HepG2 (cell line): ENCODE data around the gene PPP4C. TPM values are rescaled to one million over a fixed set of nuclear protein-coding genes. Genes with fewer than 3 reads are reported as not detected.
A peak's percentile ranks its signal among the peaks of the same experiment; 100 is the strongest.

Source experiments
- ATAC-seq: fragments of 200-7000 bp; cut with Tn5 transposase; 3 replicates; pipeline ENCODE4 v1.9.1; 2020; ENCODE audit warnings: mild to moderate bottlenecking, moderate library complexity
- BruUV-seq: library from RNA; stranded (reverse); fragments of 400-500 nt; replicated peaks from 2 replicates; lab custom pipeline; 2021; lab: Mats Ljungman, UMichigan
- CTCF ChIA-PET: fragments of 300-600 bp; formaldehyde crosslinking; extraction: SDS; loops from one replicate; lab custom pipeline; 2021; ENCODE audit warnings: low total read pairs, inconsistent platforms, low intra/inter-chr PET ratio; lab: Yijun Ruan, JAX
- POLR2A ChIA-PET: fragments of 350-600 bp; sonication (Branson Sonifier 250); formaldehyde crosslinking; loops from one replicate; lab custom pipeline; 2020; ENCODE audit warnings: antibody characterized with exemption, inconsistent platforms; lab: Yijun Ruan, JAX
- DNase-seq: peaks from one replicate; pipeline ENCODE4 v3.0.0-alpha.2; 2015; ENCODE audit warnings: low spot score
- FAIRE-seq: peaks from 3 replicates; lab custom pipeline; 2011; peaks lifted over from hg19 to GRCh38; lab: Jason Lieb, UNC
- H2AFZ ChIP-seq: one replicate; pipeline ENCODE4 v1.6.1; 2011; ENCODE audit warnings: low read length, inconsistent platforms
- H3K27ac ChIP-seq: fragments of 300-600 bp; 3 replicates; pipeline ENCODE4 v1.8.0; 2011; ENCODE audit warnings: mixed run types, mild to moderate bottlenecking, mixed read lengths, low read length, inconsistent platforms; ENCODE audit not compliant: insufficient read depth; ENCODE audit errors: extremely low read length
- H3K27me3 ChIP-seq, 2 experiments: fragments of 200-600 bp in 1 of 2; 2 replicates in 1 of 2; 3 replicates in 1 of 2; pipeline versions ENCODE4 v1.6.0 to v1.8.0; 2011; ENCODE audit warnings: low read length in 2 of 2, mild to moderate bottlenecking in 2 of 2, moderate library complexity in 2 of 2, inconsistent platforms in 1 of 2; ENCODE audit not compliant: insufficient read depth in 2 of 2, control insufficient read depth in 1 of 2
- H3K36me3 ChIP-seq, 2 experiments: fragments of 200-600 bp in 1 of 2; replicated peaks in 1 of 2; 2 replicates in 1 of 2; 3 replicates in 1 of 2; pipeline versions ENCODE4 v1.5.1 to v1.8.0; 2011; ENCODE audit warnings: low read length in 2 of 2, inconsistent platforms in 1 of 2; ENCODE audit not compliant: insufficient read depth in 2 of 2, control insufficient read depth in 1 of 2
- H3K4me1 ChIP-seq: 2 replicates; pipeline ENCODE4 v1.5.1; 2012; ENCODE audit warnings: low read length, inconsistent platforms; ENCODE audit not compliant: insufficient read depth
- H3K4me2 ChIP-seq: 2 replicates; pipeline ENCODE4 v1.6.0; 2011; ENCODE audit warnings: low read depth, low read length, inconsistent platforms
- H3K4me3 ChIP-seq, 3 experiments: fragments of 200-600 bp in 1 of 3; sonication (generic), shearing (Covaris generic) in 1 of 3; replicated peaks in 1 of 3; 2 replicates each; pipeline ENCODE4 v1.5.1; 2011 to 2016; ENCODE audit warnings: low read length in 3 of 3, inconsistent platforms in 2 of 3, low read depth in 2 of 3, mild to moderate bottlenecking in 2 of 3, control low read depth in 1 of 3, mixed read lengths in 1 of 3; ENCODE audit not compliant: insufficient read depth in 1 of 3
- H3K79me2 ChIP-seq: one replicate; pipeline ENCODE4 v1.6.1; 2011; ENCODE audit warnings: low read length, inconsistent platforms; ENCODE audit not compliant: insufficient read depth
- H3K9ac ChIP-seq: 2 replicates; pipeline ENCODE4 v1.6.0; 2011; ENCODE audit warnings: mild to moderate bottlenecking, low read depth, low read length, inconsistent platforms; ENCODE audit not compliant: insufficient read depth
- H3K9me3 ChIP-seq: 2 replicates; pipeline ENCODE4 v1.5.1; 2012; ENCODE audit warnings: mild to moderate bottlenecking, low read length
- H4K20me1 ChIP-seq: 2 replicates; pipeline ENCODE4 v1.6.0; 2011; ENCODE audit warnings: inconsistent platforms, mild to moderate bottlenecking, low read length, moderate library complexity; ENCODE audit not compliant: insufficient read depth
- EED ChIP-seq: sonication (generic); formaldehyde crosslinking; IDR thresholded peaks from 2 replicates; pipeline ENCODE4 v1.5.0; 2020; ENCODE audit warnings: mild to moderate bottlenecking, missing genetic modification reagents
- HIC2 ChIP-seq: sonication (generic); formaldehyde crosslinking; IDR thresholded peaks from 2 replicates; pipeline ENCODE4 v1.9.0; 2022; ENCODE audit warnings: low read depth, missing genetic modification reagents
- HNRNPL ChIP-seq: fragments of 200-400 bp; formaldehyde crosslinking; IDR thresholded peaks from 2 replicates; pipeline ENCODE4 v1.6.1; 2017; ENCODE audit warnings: mild to moderate bottlenecking, low read depth, low read length
- MEIS1 ChIP-seq: sonication (generic); formaldehyde crosslinking; IDR thresholded peaks from 2 replicates; pipeline ENCODE4 v1.9.0; 2021; ENCODE audit warnings: mild to moderate bottlenecking, missing genetic modification reagents, moderate library complexity, borderline replicate concordance
- PITX1 ChIP-seq: sonication (generic); formaldehyde crosslinking; IDR thresholded peaks from 2 replicates; pipeline ENCODE4 v1.5.1; 2020; ENCODE audit warnings: mild to moderate bottlenecking, missing genetic modification reagents
- RBM22 ChIP-seq: fragments of 200-400 bp; formaldehyde crosslinking; optimal IDR thresholded peaks from 2 replicates; pipeline ENCODE3; 2017; ENCODE audit warnings: mild to moderate bottlenecking, low read length, moderate library complexity
- RXRA ChIP-seq: sonication (generic); formaldehyde crosslinking; IDR thresholded peaks from 2 replicates; pipeline ENCODE4 v1.5.1; 2020; ENCODE audit warnings: missing genetic modification reagents
- SATB2 ChIP-seq: sonication (generic); formaldehyde crosslinking; IDR thresholded peaks from 2 replicates; pipeline ENCODE4 v1.5.0; 2020; ENCODE audit warnings: missing genetic modification reagents
- SIN3A ChIP-seq: IDR thresholded peaks from 2 replicates; pipeline ENCODE4 v1.6.1; 2011; ENCODE audit warnings: low read depth, mild to moderate bottlenecking, control low read depth, low read length, borderline replicate concordance
- TBX3 ChIP-seq: fragments of 450-650 bp; IDR thresholded peaks from 2 replicates; pipeline ENCODE4 v1.6.1; 2017; ENCODE audit warnings: antibody characterized with exemption, mild to moderate bottlenecking, inconsistent platforms, borderline replicate concordance
- YEATS2 ChIP-seq: sonication (generic); formaldehyde crosslinking; IDR thresholded peaks from 2 replicates; pipeline ENCODE4 v1.4.0; 2020; ENCODE audit warnings: missing genetic modification reagents, borderline replicate concordance
- ZNF543 ChIP-seq: sonication (generic); formaldehyde crosslinking; IDR thresholded peaks from 2 replicates; pipeline ENCODE4 v1.4.0; 2020; ENCODE audit warnings: mild to moderate bottlenecking, missing genetic modification reagents
- ZNF660 ChIP-seq: sonication (generic); formaldehyde crosslinking; IDR thresholded peaks from 2 replicates; pipeline ENCODE4 v1.5.1; 2020; ENCODE audit warnings: mild to moderate bottlenecking, low read depth, missing genetic modification reagents, borderline replicate concordance
- WGBS: methylation state at CpG from one replicate; pipeline ENCODE4 v1.1.6; 2017; ENCODE audit warnings: low lambda C conversion rate; 5-methylcytosine and 5-hydroxymethylcytosine counted together
- in situ Hi-C: cut with HindIII; loops from 2 replicates; pipeline ENCODE4 v1.10.0; 2017; ENCODE audit warnings: low pct_unique_long_range_greater_than_20kb; ENCODE audit not compliant: extremely low pct_ligation_motif_present
- intact Hi-C: fragments of 100-400 bp; cut with micrococcal nuclease; formaldehyde crosslinking; loops from one replicate; pipeline ENCODE4 v1.10.0; 2022; ENCODE audit not compliant: unreplicated experiment
- polyA plus RNA-seq, 8 experiments: library from polyadenylated mRNA; depleted of rRNA in 3 of 8; stranded (reverse) in 7 of 8; unstranded in 1 of 8; fragments of >200 nt; fragmentation: Illumina TruSeq in 4 of 8; extraction: Trizol in 4 of 8; gene quantifications; 2 replicates each; pipeline versions ENCODE4 v1.2.1 to v1.2.3, GENCODE V29; 2011 to 2016; ENCODE audit warnings: low read depth in 4 of 8, missing spikeins in 1 of 8, mixed read lengths in 1 of 8; ENCODE audit not compliant: insufficient read depth in 1 of 8
- total RNA-seq, 5 experiments: library from RNA; depleted of rRNA; stranded (reverse); fragments of >200 nt; fragmentation: Illumina TruSeq; extraction: Trizol; gene quantifications; 2 replicates each; pipeline ENCODE4 v1.2.3, GENCODE V29; 2016; ENCODE audit warnings: low read depth in 1 of 5
- TF ChIP-seq, protein P1 (sequence below): sonication (generic); formaldehyde crosslinking; IDR thresholded peaks from 2 replicates; pipeline ENCODE4 v1.8.0; 2022; ENCODE audit warnings: low read depth, missing genetic modification reagents
- TF ChIP-seq, protein P2 (sequence below): sonication (generic); formaldehyde crosslinking; IDR thresholded peaks from 2 replicates; pipeline ENCODE4 v1.4.0; 2020; ENCODE audit warnings: missing genetic modification reagents
- TF ChIP-seq, protein P3 (sequence below): sonication (generic); formaldehyde crosslinking; IDR thresholded peaks from 2 replicates; pipeline ENCODE4 v1.4.0; 2020; ENCODE audit warnings: missing genetic modification reagents; ENCODE audit errors: not compliant biosample characterization

PPP4C gene
- total and polyA plus RNA-seq, 2 of the 13 experiments (the other 11 are each of a cell fraction or from before 2014, with no cell fraction given) = 176 to 220 TPM

DNA sequence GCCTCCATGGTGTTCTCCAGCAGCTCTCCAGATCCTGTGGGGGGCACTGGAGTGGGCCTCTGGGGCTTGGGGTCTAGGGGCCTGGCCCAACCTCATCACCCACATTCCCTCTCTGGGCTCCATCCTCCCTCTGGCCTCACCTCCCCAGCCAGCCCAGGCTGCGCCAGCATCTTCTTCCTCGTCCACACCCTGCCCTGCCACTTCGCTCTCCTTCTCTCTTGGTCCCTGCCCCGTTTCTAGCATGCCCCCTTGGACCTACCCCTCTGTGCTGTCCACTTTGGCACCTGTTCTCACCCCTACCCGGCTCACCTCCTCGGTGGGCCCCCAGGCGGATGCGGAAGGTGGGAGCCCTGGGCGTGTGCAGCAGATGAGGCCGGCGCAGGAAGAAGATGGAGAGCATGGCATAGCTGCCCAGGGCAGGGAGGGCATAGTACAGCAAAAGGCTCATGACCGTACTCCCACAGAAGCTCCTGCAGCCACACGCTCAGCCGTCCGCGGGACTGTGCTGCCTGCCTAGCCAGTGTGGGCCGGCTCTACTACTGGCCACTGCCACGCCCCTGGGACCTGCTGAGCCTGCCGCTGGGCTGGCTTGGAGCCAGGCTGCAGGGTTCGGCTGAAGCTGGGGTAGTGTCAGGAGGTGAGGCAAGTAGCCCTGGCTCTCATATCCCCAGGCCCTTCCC lies 37.4 kb downstream of the PPP4C start, which contains the start of gene GDPD3:
Gene GDPD3 (minus strand): TSS at position 507 of the 680 bp plus-strand sequence. CDS start 59 bp downstream, at position 448.
- Histone ChIP-seq H3K36me3 (peaks cover 9 to 16% of the 10 kb centered on the region in 2 experiments; a peak in 3 of 5 replicates), H3K27ac (peak within 1 kb of the TSS; percentile 70), H3K79me2 (no peaks in the 10 kb centered on the region), H3K9ac (peak within 1 kb of the TSS; percentile 59), H3K4me3 (peak within 1 kb of the TSS; percentile 23 to 65 (median 27)), H2AFZ (peak within 1 kb of the TSS; percentile 35), H3K9me3 (no peaks in the 10 kb centered on the region), H3K4me2 (peak within 1 kb of the TSS; percentile 87), H3K4me1 (peaks cover 30% of the 10 kb centered on the region), H3K27me3 (no peaks in the 10 kb centered on the region), H4K20me1 (no peaks in the 10 kb centered on the region)
- FAIRE-seq (no peak), ATAC-seq (peak; percentile 48), DNase-seq (peak; percentile 39)
- in situ Hi-C loops (no loop called here), intact Hi-C loops (no loop called here)
- BruUV-seq = no TSS peak
- CTCF ChIA-PET = interaction anchor here (1.1 to 2.4 kb wide), 4 partner anchors 21 to 73 kb away, joined by 3 to 19 read pairs (median 4); partner anchors contain the start of genes CORO1A and TBX6
- POLR2A ChIA-PET = interaction anchor here (0.9 to 3.4 kb wide), 10 partner anchors 8 to 222 kb away, joined by 3 to 42 read pairs (median 9); partner anchors contain the start of genes ALDOA, CORO1A, MAPK3 and TBX6
- WGBS = 69% methylated on average over 18 of the region's 20 CpGs
- TF ChIP-seq ZNF660 (CRISPR knock-in tag) = no peak
- 0 out of 2 replicates have a peak, but pooled peaks have one; percentile 45 for TF ChIP-seq HNRNPL
- TF ChIP-seq SATB2 (CRISPR knock-in tag) = no peak
- TF ChIP-seq RXRA = peak; percentile 9; the same call in 1 of the 2 replicates
- TF ChIP-seq YEATS2 (CRISPR knock-in tag) = no peak
- TF ChIP-seq SIN3A = peak; percentile 34; the same call in 1 of the 2 replicates
- 0 out of 2 replicates have a peak, but pooled peaks have one; percentile 47 for TF ChIP-seq EED (CRISPR knock-in tag)
- TF ChIP-seq, protein P1, sequence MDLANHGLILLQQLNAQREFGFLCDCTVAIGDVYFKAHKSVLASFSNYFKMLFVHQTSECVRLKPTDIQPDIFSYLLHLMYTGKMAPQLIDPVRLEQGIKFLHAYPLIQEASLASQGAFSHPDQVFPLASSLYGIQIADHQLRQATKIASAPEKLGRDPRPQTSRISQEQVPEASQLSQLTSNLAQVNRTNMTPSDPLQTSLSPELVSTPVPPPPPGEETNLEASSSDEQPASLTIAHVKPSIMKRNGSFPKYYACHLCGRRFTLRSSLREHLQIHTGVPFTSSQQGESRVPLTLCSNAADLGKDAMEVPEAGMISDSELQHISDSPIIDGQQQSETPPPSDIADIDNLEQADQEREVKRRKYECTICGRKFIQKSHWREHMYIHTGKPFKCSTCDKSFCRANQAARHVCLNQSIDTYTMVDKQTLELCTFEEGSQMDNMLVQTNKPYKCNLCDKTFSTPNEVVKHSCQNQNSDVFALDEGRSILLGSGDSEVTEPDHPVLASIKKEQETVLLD (CRISPR knock-in tag) = no peak
- TF ChIP-seq ZNF543 = no peak
- TF ChIP-seq, protein P2, sequence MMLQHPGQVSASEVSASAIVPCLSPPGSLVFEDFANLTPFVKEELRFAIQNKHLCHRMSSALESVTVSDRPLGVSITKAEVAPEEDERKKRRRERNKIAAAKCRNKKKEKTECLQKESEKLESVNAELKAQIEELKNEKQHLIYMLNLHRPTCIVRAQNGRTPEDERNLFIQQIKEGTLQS (CRISPR knock-in tag) = no peak
- TF ChIP-seq RBM22 = no peak
- no peak for TF ChIP-seq MEIS1
- TF ChIP-seq PITX1 = no peak
- TF ChIP-seq, protein P3, sequence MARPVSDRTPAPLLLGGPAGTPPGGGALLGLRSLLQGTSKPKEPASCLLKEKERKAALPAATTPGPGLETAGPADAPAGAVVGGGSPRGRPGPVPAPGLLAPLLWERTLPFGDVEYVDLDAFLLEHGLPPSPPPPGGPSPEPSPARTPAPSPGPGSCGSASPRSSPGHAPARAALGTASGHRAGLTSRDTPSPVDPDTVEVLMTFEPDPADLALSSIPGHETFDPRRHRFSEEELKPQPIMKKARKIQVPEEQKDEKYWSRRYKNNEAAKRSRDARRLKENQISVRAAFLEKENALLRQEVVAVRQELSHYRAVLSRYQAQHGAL (CRISPR knock-in tag) = no peak
- no peak for TF ChIP-seq HIC2
- no peak for TF ChIP-seq TBX3
